Naive thymus-derived CD4-positive, alpha-beta T cell (primary cell): Measurements from ENCODE around the gene ADGRB2. TPM values are rescaled to one million over a fixed set of nuclear protein-coding genes. Genes with fewer than 3 reads are reported as not detected.

Experiments used
- ATAC-seq: fragments of 150-1000 bp; cut with Tn5 transposase; 2 replicates; pipeline ENCODE4 v1.10.0; 2021; ENCODE audit warnings: mild to moderate bottlenecking, moderate library complexity
- CTCF ChIA-PET: fragments of 350-600 bp; sonication (Branson Sonifier 250); formaldehyde crosslinking; loops from one replicate; lab custom pipeline; 2021; ENCODE audit warnings: antibody characterized with exemption; lab: Charles Lee
- POLR2A ChIA-PET: fragments of 350-600 bp; sonication (Branson Sonifier 250); formaldehyde crosslinking; loops from one replicate; lab custom pipeline; 2021; ENCODE audit warnings: antibody characterized with exemption, inconsistent platforms; lab: Charles Lee
- DNase-seq, 9 donors: peaks; one replicate each; pipeline versions ENCODE4 v3.0.0 to v3.0.0-alpha.2; 2020 to 2022; ENCODE audit warnings: mixed read lengths in 1 of 9
- H3K27ac ChIP-seq: one replicate; pipeline ENCODE4 v1.7.0; 2013; ENCODE audit warnings: mild to moderate bottlenecking, low read depth, low read length, moderate library complexity
- H3K27me3 ChIP-seq, 2 donors: one replicate each; pipeline ENCODE4 v1.7.0; 2013; ENCODE audit warnings: low read length in 2 of 2, mild to moderate bottlenecking in 2 of 2, moderate library complexity in 2 of 2; ENCODE audit not compliant: control insufficient read depth in 2 of 2, insufficient read depth in 2 of 2
- H3K36me3 ChIP-seq, 3 experiments: 1 replicate in 2 of 3; 2 replicates in 1 of 3; pipeline ENCODE4 v1.7.0; 2013; ENCODE audit warnings: low read length in 3 of 3, mild to moderate bottlenecking in 3 of 3, moderate library complexity in 1 of 3; ENCODE audit not compliant: insufficient read depth in 3 of 3, control insufficient read depth in 2 of 3
- H3K4me1 ChIP-seq, 2 donors: one replicate each; pipeline ENCODE4 v1.7.0; 2013; ENCODE audit warnings: low read length in 2 of 2, mild to moderate bottlenecking in 2 of 2, moderate library complexity in 1 of 2; ENCODE audit not compliant: control insufficient read depth in 2 of 2, insufficient read depth in 2 of 2
- H3K4me3 ChIP-seq: 2 replicates; pipeline ENCODE4 v1.7.0; 2013; ENCODE audit warnings: mild to moderate bottlenecking, low read length
- H3K9me3 ChIP-seq, 3 experiments: 1 replicate in 2 of 3; 2 replicates in 1 of 3; pipeline ENCODE4 v1.7.0; 2013; ENCODE audit warnings: low read length in 3 of 3; ENCODE audit not compliant: control insufficient read depth in 2 of 3
- H3K27ac Mint-ChIP-seq, 9 donors: one replicate each; pipeline ENCODE4 v1.8.0; 2020 to 2022; ENCODE audit warnings: mixed read lengths in 9 of 9, mild to moderate bottlenecking in 8 of 9, moderate library complexity in 5 of 9, inconsistent platforms in 2 of 9
- H3K27me3 Mint-ChIP-seq, 5 donors: one replicate each; pipeline ENCODE4 v1.8.0; 2021 to 2022; ENCODE audit warnings: mixed read lengths in 5 of 5, mild to moderate bottlenecking in 1 of 5
- H3K36me3 Mint-ChIP-seq, 5 donors: one replicate each; pipeline ENCODE4 v1.8.0; 2020 to 2022; ENCODE audit warnings: mixed read lengths in 5 of 5, mild to moderate bottlenecking in 3 of 5, inconsistent platforms in 1 of 5
- H3K4me1 Mint-ChIP-seq, 7 donors: one replicate each; pipeline ENCODE4 v1.8.0; 2020 to 2022; ENCODE audit warnings: mixed read lengths in 7 of 7, mild to moderate bottlenecking in 3 of 7, inconsistent platforms in 1 of 7
- H3K4me3 Mint-ChIP-seq, 10 donors: one replicate each; pipeline ENCODE4 v1.8.0; 2020 to 2022; ENCODE audit warnings: mild to moderate bottlenecking in 10 of 10, mixed read lengths in 10 of 10, moderate library complexity in 6 of 10, inconsistent platforms in 2 of 10
- H3K9me3 Mint-ChIP-seq, 11 donors: one replicate each; pipeline ENCODE4 v1.8.0; 2020 to 2022; ENCODE audit warnings: mixed read lengths in 11 of 11, mild to moderate bottlenecking in 4 of 11, inconsistent platforms in 1 of 11, moderate library complexity in 1 of 11
- intact Hi-C, 2 donors: fragments of 100-400 bp; cut with micrococcal nuclease; formaldehyde crosslinking; loops; one replicate each; pipeline ENCODE4 v1.15.1; 2023
- polyA plus RNA-seq, 2 donors: library from polyadenylated mRNA; unstranded; fragments of 300-500 nt; fragmentation: Illumina TruSeq; gene quantifications; one replicate each; pipeline ENCODE4 v1.2.3, GENCODE V29; 2021
- total RNA-seq, 6 experiments: library from RNA in 5 of 6; stranded (reverse) in 5 of 6; gene quantifications; 1 replicate in 5 of 6; 2 replicates in 1 of 6; pipeline ENCODE4 v1.2.3 and lab custom pipeline; 2021 to 2026

The ADGRB2 gene
- total and polyA plus RNA-seq, 7 experiments from 2014 or later = 0.11 to 4.3 (median 0.43) TPM; not detected in 2

GRCh38 chr1:31760471-31761470 lies 3.4 kb downstream of the ADGRB2 start:
- Mint-ChIP-seq H3K4me3 (peak overlapping the region; percentile 61 to 89 (median 72)), H3K9me3 (peaks cover 0 to 2% (median 0%) of the 10 kb centered on the region in 11 donors), H3K4me1 (peaks cover 6 to 32% (median 26%) of the 10 kb centered on the region in 7 donors), H3K36me3 (peaks cover 0 to 2% (median 0%) of the 10 kb centered on the region in 5 donors), H3K27me3 (peaks cover 0 to 64% (median 4%) of the 10 kb centered on the region in 5 donors), H3K27ac (peak overlapping the region in 5 of 9 donors; percentile 10 to 59 (median 32))
- Histone ChIP-seq H3K4me3 (peak overlapping the region; percentile 71), H3K27ac (no peak overlapping the region), H3K27me3 (no peaks in the 10 kb centered on the region), H3K36me3 (no peaks in the 10 kb centered on the region), H3K4me1 (peaks cover 23 to 32% of the 10 kb centered on the region in 2 donors), H3K9me3 (no peaks in the 10 kb centered on the region)
- intact Hi-C loops = loop anchor here in 1 of 2 donors (5.0 to 10.0 kb wide), 3 partner anchors 177 to 634 kb away; partner anchors contain the start of genes BSDC1, KHDRBS1 and PTP4A2
- ChIA-PET POLR2A (interaction anchor here (0.5 to 1.3 kb wide), 2 partner anchors 66 to 157 kb away, joined by 3 read pairs; no protein-coding TSS in a partner anchor), CTCF (interaction anchor here (0.6 to 1.3 kb wide), 6 partner anchors 16 to 190 kb away, joined by 3 to 12 read pairs (median 3); no protein-coding TSS in a partner anchor)
- DNase-seq = peak; percentile 37 to 71 (median 60)
- ATAC-seq = peak; percentile 73

- Histone ChIP-seq H3K27me3 (no peaks in the 10 kb centered on the region), H3K9me3 (no peaks in the 10 kb centered on the region), H3K4me1 (peaks cover 23 to 26% of the 10 kb centered on the region in 2 donors), H3K36me3 (no peaks in the 10 kb centered on the region), H3K4me3 (no peak overlapping the region), H3K27ac (no peak overlapping the region)
- intact Hi-C loops = loop anchor here in 1 of 2 donors (5.0 to 10.0 kb wide), 3 partner anchors 178 to 635 kb away; partner anchors contain the start of genes BSDC1, KHDRBS1 and PTP4A2
- ATAC-seq (no peak), DNase-seq (no peak)
- CTCF ChIA-PET = interaction anchor here (0.6 to 1.1 kb wide), 2 partner anchors 30 to 206 kb away, joined by 3 to 10 read pairs; no protein-coding TSS in a partner anchor
- peaks cover under 1 to 25% (median 22%) of the 10 kb centered on the region in 7 donors for H3K4me1 Mint-ChIP-seq
- H3K36me3 Mint-ChIP-seq = peaks cover 0 to 2% (median 0%) of the 10 kb centered on the region in 5 donors
- H3K4me3 Mint-ChIP-seq = peak overlapping the region; percentile 4 to 89 (median 68)
- peaks cover 0 to 2% (median 0%) of the 10 kb centered on the region in 11 donors for H3K9me3 Mint-ChIP-seq
- POLR2A ChIA-PET = interaction anchor here (0.5 kb wide), 1 partner anchor 155 kb away, joined by 3 read pairs; no protein-coding TSS in a partner anchor
- peaks cover 0 to 51% (median 4%) of the 10 kb centered on the region in 5 donors for H3K27me3 Mint-ChIP-seq
- H3K27ac Mint-ChIP-seq = peak overlapping the region in 2 of 9 donors; percentile 10 to 17
Measured at GRCh38 chr1:31759298-31760023, 4.7 kb downstream of the ADGRB2 start.

DNA sequence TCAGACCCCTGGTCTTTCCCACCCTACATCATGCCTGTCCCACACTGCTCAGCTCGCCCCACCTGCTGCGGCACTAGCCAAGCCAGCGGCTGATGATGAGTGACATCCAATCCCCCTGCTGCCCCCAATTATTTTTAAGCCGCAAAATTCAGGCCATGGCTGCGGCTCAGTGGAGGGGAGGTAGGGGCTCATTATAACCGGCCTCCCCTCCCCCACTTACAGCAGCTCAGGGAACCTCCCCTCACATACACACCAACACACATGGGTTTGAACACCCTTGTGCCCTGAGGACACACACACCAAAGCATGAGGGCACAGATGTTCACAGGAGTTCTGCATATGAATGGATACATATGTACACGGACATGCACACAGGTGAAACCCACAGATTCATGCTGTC lies 5.3 kb downstream of the ADGRB2 start:
- DNase-seq (no peak), ATAC-seq (no peak)
- Mint-ChIP-seq H3K27ac (peak overlapping the region in 1 of 9 donors; percentile 43), H3K4me1 (peaks cover 0 to 25% (median 22%) of the 10 kb centered on the region in 7 donors), H3K27me3 (peaks cover 0 to 50% (median 4%) of the 10 kb centered on the region in 5 donors), H3K36me3 (peaks cover 0 to 2% (median 0%) of the 10 kb centered on the region in 5 donors), H3K9me3 (peaks cover 0 to 2% (median 0%) of the 10 kb centered on the region in 11 donors), H3K4me3 (peak overlapping the region in 3 of 10 donors; percentile 4 to 79 (median 13))
- Histone ChIP-seq H3K27ac (no peak overlapping the region), H3K4me1 (peaks cover 23 to 25% of the 10 kb centered on the region in 2 donors), H3K9me3 (no peaks in the 10 kb centered on the region), H3K4me3 (no peak overlapping the region), H3K27me3 (no peaks in the 10 kb centered on the region), H3K36me3 (no peaks in the 10 kb centered on the region)
- ChIA-PET POLR2A (no interaction called here), CTCF (interaction anchor here (0.6 to 1.1 kb wide), 2 partner anchors 30 to 207 kb away, joined by 3 to 10 read pairs; no protein-coding TSS in a partner anchor)
- intact Hi-C loops = no loop called here

GRCh38 chr1:31757989-31758388 lies 6.2 kb downstream of the ADGRB2 start:
- Histone ChIP-seq H3K27me3 (no peaks in the 10 kb centered on the region), H3K36me3 (no peaks in the 10 kb centered on the region), H3K9me3 (no peaks in the 10 kb centered on the region), H3K4me1 (peaks cover 17 to 18% of the 10 kb centered on the region in 2 donors), H3K27ac (no peak overlapping the region), H3K4me3 (no peak overlapping the region)
- ChIA-PET POLR2A (no interaction called here), CTCF (interaction anchor here (0.6 kb wide), 1 partner anchor 32 kb away, joined by 3 read pairs; no protein-coding TSS in a partner anchor)
- ATAC-seq (no peak), DNase-seq (no peak)
- peaks cover 0 to 43% (median 0%) of the 10 kb centered on the region in 5 donors for H3K27me3 Mint-ChIP-seq
- H3K27ac Mint-ChIP-seq = peak overlapping the region in 2 of 9 donors; percentile 12 to 78
- intact Hi-C loops = no loop called here
- peaks cover 0 to 2% (median 0%) of the 10 kb centered on the region in 11 donors for H3K9me3 Mint-ChIP-seq
- no peaks in the 10 kb centered on the region for H3K36me3 Mint-ChIP-seq
- no peak overlapping the region for H3K4me3 Mint-ChIP-seq
- H3K4me1 Mint-ChIP-seq = peaks cover 0 to 19% (median 15%) of the 10 kb centered on the region in 7 donors

DNA sequence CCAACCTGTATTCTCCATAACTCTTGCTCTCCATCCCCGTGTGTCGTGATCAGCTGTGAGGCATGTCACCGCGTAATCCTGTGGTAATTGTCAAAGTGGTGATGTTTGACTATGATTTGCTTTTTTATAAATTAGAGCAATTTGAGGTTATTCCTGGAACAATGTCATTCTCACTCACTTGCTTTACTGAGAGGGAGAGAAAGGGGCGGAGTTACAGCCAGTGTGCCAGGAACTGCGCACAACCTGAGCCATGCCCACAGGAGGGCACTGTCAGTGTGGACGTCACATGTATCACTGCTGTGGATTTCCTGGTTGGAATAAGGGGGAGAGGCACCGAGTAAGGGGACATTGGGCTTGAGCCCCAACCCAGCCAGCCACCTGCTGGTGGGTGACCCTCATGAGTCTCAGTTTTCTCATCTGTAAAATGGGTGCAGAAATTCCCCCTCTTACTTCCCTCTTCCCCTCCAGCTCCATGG lies 6.9 kb downstream of the ADGRB2 start:
- DNase-seq = no peak
- intact Hi-C loops = no loop called here
- Histone ChIP-seq H3K9me3 (no peaks in the 10 kb centered on the region), H3K27me3 (no peaks in the 10 kb centered on the region), H3K27ac (no peak overlapping the region), H3K36me3 (no peaks in the 10 kb centered on the region), H3K4me1 (peaks cover 12 to 13% of the 10 kb centered on the region in 2 donors), H3K4me3 (no peak overlapping the region)
- POLR2A ChIA-PET = no interaction called here
- no peak for ATAC-seq
- no peaks in the 10 kb centered on the region for H3K36me3 Mint-ChIP-seq
- CTCF ChIA-PET = no interaction called here
- peaks cover 0 to 37% (median 0%) of the 10 kb centered on the region in 5 donors for H3K27me3 Mint-ChIP-seq
- H3K27ac Mint-ChIP-seq = no peak overlapping the region
- H3K4me1 Mint-ChIP-seq = peaks cover under 1 to 17% (median 15%) of the 10 kb centered on the region in 7 donors
- H3K9me3 Mint-ChIP-seq = peaks cover 0 to 2% (median 0%) of the 10 kb centered on the region in 11 donors
- no peak overlapping the region for H3K4me3 Mint-ChIP-seq
